ENCODE results near the gene CEP128.
"Not testable (repeated sequence)": the region's sequence is repeated elsewhere in the genome, so short reads cannot be mapped to it uniquely, and the experiment has no call there.

The CEP128 gene

DNA sequence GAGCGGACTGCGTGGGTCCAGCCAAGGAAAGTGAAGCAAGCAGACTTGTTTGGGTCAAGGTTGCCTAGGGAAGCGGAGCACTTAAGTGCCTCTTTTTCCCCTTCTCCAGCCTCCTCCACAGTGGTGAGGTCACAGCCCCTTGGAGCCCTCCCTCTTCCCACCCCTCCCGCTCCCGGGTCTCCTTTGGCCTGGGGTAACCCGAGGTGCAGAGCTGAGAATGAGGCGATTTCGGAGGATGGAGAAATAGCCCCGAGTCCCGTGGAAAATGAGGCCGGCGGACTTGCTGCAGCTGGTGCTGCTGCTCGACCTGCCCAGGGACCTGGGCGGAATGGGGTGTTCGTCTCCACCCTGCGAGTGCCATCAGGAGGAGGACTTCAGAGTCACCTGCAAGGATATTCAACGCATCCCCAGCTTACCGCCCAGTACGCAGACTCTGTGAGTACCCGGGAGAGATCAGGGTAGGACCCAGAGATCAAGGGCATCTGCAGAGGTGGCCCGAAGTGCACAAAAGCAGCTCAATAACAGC, 13.9 kb upstream of the CEP128 start, which contains the start of gene TSHR:
TSHR (plus strand) TSS at position 206 of the 526 bp plus-strand sequence; CDS start at position 266, 60 bp downstream.
- DNase-seq (ENCODE audit: low read depth), result no peak
- peak within 1 kb of the TSS; percentile 42 for H3K4me3 ChIP-seq (ENCODE audit: low read depth, low read length)
- in situ Hi-C loops (cut with HindIII; ENCODE audit: low sequenced_read_pairs), result no loop called here
- no peak for TF ChIP-seq CTCF (IDR thresholded peaks at IDR 0.05; ENCODE audit: low read depth, low read length, missing control alignments)

- TF ChIP-seq CTCF (IDR thresholded peaks at IDR 0.05; ENCODE audit: low read depth, low read length, missing control alignments), result peak; percentile 78
- H3K4me3 ChIP-seq (ENCODE audit: low read depth, low read length), result peak overlapping the region; percentile 42
- in situ Hi-C loops (cut with HindIII; ENCODE audit: low sequenced_read_pairs), result no loop called here
- peak; percentile 67 for DNase-seq (ENCODE audit: low read depth)
Measured at GRCh38 chr14:80954687-80955299, 13.3 kb upstream of the CEP128 start.

- DNase-seq (ENCODE audit: low read depth); H3K4me3 ChIP-seq (ENCODE audit: low read depth, low read length); in situ Hi-C loops (cut with HindIII; ENCODE audit: low sequenced_read_pairs): not testable (repeated sequence)
Measured at GRCh38 chr14:80953211-80953610, 11.7 kb upstream of the CEP128 start.

DNA sequence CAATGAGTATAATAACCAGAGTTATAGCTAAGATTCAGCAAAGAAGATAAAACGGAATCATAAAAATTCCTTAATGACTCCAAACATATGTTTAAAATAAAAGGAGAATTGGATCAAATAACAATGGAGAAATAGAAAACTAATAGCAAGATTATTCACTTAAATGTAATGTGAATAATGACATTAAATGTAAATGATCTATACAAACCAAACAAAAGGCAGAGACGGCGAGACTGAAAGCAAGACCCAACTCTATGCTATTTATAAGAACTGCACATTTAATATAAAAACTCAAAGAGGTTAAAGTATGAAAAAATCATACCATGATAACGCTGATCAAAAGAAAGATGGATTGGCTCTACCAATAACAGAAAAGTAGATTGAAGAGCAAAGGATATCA, 10.0 kb upstream of the CEP128 start:
- DNase-seq (ENCODE audit: low read depth), result no peak
- in situ Hi-C loops (cut with HindIII; ENCODE audit: low sequenced_read_pairs), result no loop called here
- H3K4me3 ChIP-seq (ENCODE audit: low read depth, low read length), result no peak overlapping the region

DNA sequence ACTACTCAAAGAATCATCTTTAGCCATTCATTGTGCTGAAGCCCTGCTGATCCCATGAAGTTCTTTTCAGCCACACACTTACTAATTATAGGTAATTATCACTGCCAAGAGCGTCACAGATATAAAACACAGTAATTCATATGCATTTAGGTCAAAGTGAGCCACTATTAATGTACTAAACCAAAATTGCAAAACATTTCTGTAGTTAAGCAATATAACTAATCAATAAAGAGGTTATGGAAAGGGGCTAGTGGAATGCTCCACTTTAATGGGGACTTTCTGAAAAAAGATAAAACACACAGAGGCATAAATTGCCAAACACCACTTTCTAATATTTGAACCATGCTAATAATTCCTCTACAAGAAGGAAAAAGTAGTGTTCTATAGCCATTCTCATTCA, 6.8 kb upstream of the CEP128 start:
- no peak for DNase-seq (ENCODE audit: low read depth)
- TF ChIP-seq CTCF (IDR thresholded peaks at IDR 0.05; ENCODE audit: low read depth, low read length, missing control alignments), result no peak
- in situ Hi-C loops (cut with HindIII; ENCODE audit: low sequenced_read_pairs), result no loop called here
- no peak overlapping the region for H3K4me3 ChIP-seq (ENCODE audit: low read depth, low read length)

More for the DNA sequence above, 10.0 kb upstream of the CEP128 start:
- TF ChIP-seq CTCF (IDR thresholded peaks at IDR 0.05; ENCODE audit: low read depth, low read length, missing control alignments), result no peak

DNA sequence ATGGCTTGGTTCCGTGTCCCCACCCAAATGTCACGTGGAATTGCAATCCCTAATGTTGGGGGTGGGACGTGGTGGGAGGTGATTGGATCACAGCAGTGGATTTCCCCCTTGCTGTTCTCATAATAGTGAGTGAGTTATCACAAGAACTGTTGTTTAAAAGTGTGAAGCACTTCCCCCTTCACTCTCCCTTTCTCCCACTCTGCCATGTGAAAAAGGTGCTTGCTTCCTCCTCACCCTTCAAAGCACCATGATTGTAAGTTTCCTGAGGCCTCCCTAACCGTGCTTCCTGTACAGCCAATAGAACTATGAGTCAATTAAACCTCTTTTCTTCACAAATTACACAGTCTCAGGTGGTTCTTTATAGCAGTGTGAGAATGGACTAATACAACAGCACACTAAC, 5.3 kb upstream of the CEP128 start:
- in situ Hi-C loops (cut with HindIII; ENCODE audit: low sequenced_read_pairs), result no loop called here
- no peak for DNase-seq (ENCODE audit: low read depth)
- no peak for TF ChIP-seq CTCF (IDR thresholded peaks at IDR 0.05; ENCODE audit: low read depth, low read length, missing control alignments)
- H3K4me3 ChIP-seq (ENCODE audit: low read depth, low read length), result no peak overlapping the region

DNA sequence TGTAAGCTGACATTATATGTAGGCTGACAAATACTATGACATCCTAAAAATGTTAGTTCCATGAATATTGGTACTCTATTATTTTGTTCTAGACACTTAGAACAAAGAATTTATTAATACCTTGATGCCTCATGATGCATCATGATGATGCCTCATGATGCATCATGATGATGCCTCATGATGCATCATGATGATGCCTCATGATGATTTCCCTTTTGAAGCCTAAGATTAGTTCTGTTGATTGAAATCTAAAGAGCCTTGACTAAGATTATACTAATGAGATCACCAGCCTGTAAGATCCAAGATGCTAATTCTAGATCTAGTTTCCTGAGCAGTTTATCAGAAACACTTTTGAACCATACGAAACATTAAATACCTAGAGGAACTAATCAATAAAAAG, 4.6 kb upstream of the CEP128 start:
- TF ChIP-seq CTCF (IDR thresholded peaks at IDR 0.05; ENCODE audit: low read depth, low read length, missing control alignments), result no peak
- H3K4me3 ChIP-seq (ENCODE audit: low read depth, low read length), result no peak overlapping the region
- in situ Hi-C loops (cut with HindIII; ENCODE audit: low sequenced_read_pairs), result no loop called here
- no peak for DNase-seq (ENCODE audit: low read depth)

All from astrocyte of the cerebellum (primary cell).